Endothelial cell of umbilical vein (primary cell): ENCODE data around the gene PPP1R3E. TPM values are rescaled to one million over a fixed set of nuclear protein-coding genes. Genes with fewer than 3 reads are reported as not detected.

Source experiments
- BruUV-seq: library from RNA; stranded (reverse); fragments of 400-500 nt; replicated peaks from 2 replicates; lab custom pipeline; 2021; lab: Mats Ljungman, UMichigan
- CTCF ChIA-PET: fragments of 300-600, 350-600 bp; sonication (Branson Sonifier 250); formaldehyde crosslinking; loops from one replicate; lab custom pipeline; 2021; ENCODE audit warnings: antibody characterized with exemption, inconsistent platforms; lab: Charles Lee
- POLR2A ChIA-PET: fragments of 300-600, 350-600 bp; sonication (Branson Sonifier 250); formaldehyde crosslinking; loops from one replicate; lab custom pipeline; 2021; ENCODE audit warnings: antibody characterized with exemption, inconsistent platforms; lab: Charles Lee
- DNase-seq: peaks from one replicate; pipeline ENCODE4 v3.0.0-alpha.2; 2011; ENCODE audit warnings: low read depth, low spot score
- FAIRE-seq: peaks from 2 replicates; lab custom pipeline; 2011; peaks lifted over from hg19 to GRCh38; lab: Jason Lieb, UNC
- H2AFZ ChIP-seq: 2 replicates; pipeline ENCODE4 v1.6.0; 2012; ENCODE audit warnings: low read depth, low read length, control low read depth, inconsistent platforms
- H3K27ac ChIP-seq: 2 replicates; pipeline ENCODE4 v1.5.1; 2011; ENCODE audit warnings: low read depth, mild to moderate bottlenecking, control low read depth, low read length, moderate library complexity; ENCODE audit not compliant: insufficient read depth
- H3K27me3 ChIP-seq, 2 experiments: 2 replicates each; pipeline versions ENCODE4 v1.6.0 to v1.6.1; 2011; ENCODE audit warnings: low read length in 2 of 2, mixed read lengths in 1 of 2; ENCODE audit not compliant: control insufficient read depth in 2 of 2, insufficient read depth in 2 of 2
- H3K36me3 ChIP-seq, 2 experiments: 2 replicates in 1 of 2; 3 replicates in 1 of 2; pipeline ENCODE4 v1.5.1; 2011; ENCODE audit warnings: low read length in 2 of 2, mild to moderate bottlenecking in 1 of 2, moderate library complexity in 1 of 2; ENCODE audit not compliant: control insufficient read depth in 2 of 2, insufficient read depth in 2 of 2; ENCODE audit errors: extremely low read depth in 1 of 2
- H3K4me1 ChIP-seq: 3 replicates; pipeline ENCODE4 v1.5.1; 2011; ENCODE audit warnings: mild to moderate bottlenecking, low read length; ENCODE audit not compliant: control insufficient read depth, insufficient read depth; ENCODE audit errors: extremely low read depth
- H3K4me2 ChIP-seq: 2 replicates; pipeline ENCODE4 v1.6.1; 2011; ENCODE audit warnings: low read length, control low read depth, mixed read lengths; ENCODE audit not compliant: insufficient read depth
- H3K4me3 ChIP-seq, 3 experiments: fragments of 200-600 bp in 1 of 3; sonication (generic), shearing (Covaris generic) in 1 of 3; replicated peaks in 1 of 3; 2 replicates each; pipeline ENCODE4 v1.5.1; 2011 to 2016; ENCODE audit warnings: control low read depth in 3 of 3, low read length in 3 of 3, mild to moderate bottlenecking in 2 of 3, inconsistent platforms in 1 of 3, low read depth in 1 of 3, moderate library complexity in 1 of 3; ENCODE audit not compliant: insufficient read depth in 1 of 3
- H3K79me2 ChIP-seq: 2 replicates; pipeline ENCODE4 v1.6.0; 2012; ENCODE audit warnings: low read length, inconsistent platforms; ENCODE audit not compliant: control insufficient read depth, insufficient read depth
- H3K9ac ChIP-seq: replicated peaks from 2 replicates; pipeline ENCODE3; 2011; ENCODE audit warnings: low read length, control low read depth; ENCODE audit not compliant: insufficient read depth; ENCODE audit errors: extremely low read depth
- H3K9me1 ChIP-seq: replicated peaks from 3 replicates; pipeline ENCODE4 v1.6.0; 2011; ENCODE audit warnings: mild to moderate bottlenecking, low read length; ENCODE audit not compliant: control insufficient read depth, insufficient read depth; ENCODE audit errors: extremely low read depth
- H3K9me3 ChIP-seq: replicated peaks from 2 replicates; pipeline ENCODE4 v1.5.1; 2012; ENCODE audit warnings: low read length, inconsistent platforms; ENCODE audit not compliant: control insufficient read depth, insufficient read depth
- H4K20me1 ChIP-seq: replicated peaks from 2 replicates; pipeline ENCODE3; 2011; ENCODE audit warnings: mild to moderate bottlenecking, low read length; ENCODE audit not compliant: control insufficient read depth, insufficient read depth; ENCODE audit errors: extremely low read depth
- EZH2 ChIP-seq: IDR thresholded peaks from 2 replicates; pipeline ENCODE4 v1.6.1; 2012; ENCODE audit warnings: borderline replicate concordance, low read depth, mild to moderate bottlenecking, moderate library complexity, low read length, inconsistent platforms; ENCODE audit not compliant: severe bottlenecking
- FOS ChIP-seq: IDR thresholded peaks from 2 replicates; pipeline ENCODE4 v1.6.1; 2011; ENCODE audit warnings: mild to moderate bottlenecking, low read length, moderate library complexity, borderline replicate concordance; ENCODE audit not compliant: insufficient read depth
- GATA2 ChIP-seq: IDR thresholded peaks from 2 replicates; pipeline ENCODE4 v1.7.0; 2011; ENCODE audit warnings: low read depth, mild to moderate bottlenecking, moderate library complexity, mixed read lengths, low read length; ENCODE audit not compliant: insufficient read length, insufficient read depth
- JUN ChIP-seq: IDR thresholded peaks from 2 replicates; pipeline ENCODE4 v1.6.1; 2011; ENCODE audit warnings: borderline replicate concordance, low read depth; ENCODE audit not compliant: insufficient read length, insufficient read depth
- MYC ChIP-seq: IDR thresholded peaks from one replicate; pipeline ENCODE4 v1.6.1; 2011; ENCODE audit warnings: mild to moderate bottlenecking, low read depth, low read length
- POLR2A ChIP-seq: IDR thresholded peaks from 2 replicates; pipeline ENCODE4 v1.6.1; 2012; ENCODE audit warnings: low read depth, mild to moderate bottlenecking, control low read depth, low read length
- POLR2AphosphoS5 ChIP-seq: IDR thresholded peaks from 2 replicates; pipeline ENCODE4 v1.6.1; 2012; ENCODE audit warnings: low read depth, mild to moderate bottlenecking, control low read depth, low read length, moderate library complexity; ENCODE audit not compliant: insufficient read depth
- dilution Hi-C: fragments of 300-500 bp; cut with MboI; formaldehyde crosslinking; loops from one replicate; pipeline ENCODE4 v1.15.0; 2019; ENCODE audit warnings: low sequenced_read_pairs; ENCODE audit not compliant: extremely low pct_ligation_motif_present
- intact Hi-C: fragments of 100-400 bp; cut with micrococcal nuclease; formaldehyde crosslinking; loops from one replicate; pipeline ENCODE4 v1.10.0; 2022
- polyA plus RNA-seq, 4 experiments: library from polyadenylated mRNA; depleted of rRNA in 3 of 4; stranded (reverse) in 3 of 4; unstranded in 1 of 4; fragments of >200 nt; gene quantifications; 2 replicates each; pipeline versions ENCODE4 v1.2.1 to v1.2.3, GENCODE V29; 2011 to 2012; ENCODE audit warnings: missing spikeins in 1 of 4
- small RNA-seq: library from RNA; depleted of rRNA; stranded (forward); fragments of <200 nt; gene quantifications from one replicate; pipeline ENCODE3, GENCODE V24; 2012; ENCODE audit warnings: low replicate concordance, low read depth; ENCODE audit not compliant: insufficient read depth, insufficient read length
- total RNA-seq: library from RNA; stranded (reverse); gene quantifications from 2 replicates; pipeline ENCODE4 v1.2.3, GENCODE V29; 2021
- TF ChIP-seq, protein P1 (sequence below): IDR thresholded peaks from 2 replicates; pipeline ENCODE4 v1.6.1; 2011; ENCODE audit not compliant: insufficient read depth, insufficient read length
- TF ChIP-seq, protein P2 (sequence below), 2 donors: IDR thresholded peaks; 1 replicate in 1 of 2; 2 replicates in 1 of 2; pipeline ENCODE4 v1.5.1; 2011; ENCODE audit warnings: low read length in 2 of 2, mild to moderate bottlenecking in 2 of 2, moderate library complexity in 2 of 2, control low read depth in 1 of 2, inconsistent platforms in 1 of 2, low read depth in 1 of 2; ENCODE audit not compliant: insufficient read depth in 1 of 2; ENCODE audit errors: extremely low read depth in 1 of 2

The PPP1R3E gene
- total and polyA plus RNA-seq, 2 donors (not counting 3 experiments of a cell fraction or from before 2014, with no cell fraction given), result 4.3 to 7.4 TPM

DNA sequence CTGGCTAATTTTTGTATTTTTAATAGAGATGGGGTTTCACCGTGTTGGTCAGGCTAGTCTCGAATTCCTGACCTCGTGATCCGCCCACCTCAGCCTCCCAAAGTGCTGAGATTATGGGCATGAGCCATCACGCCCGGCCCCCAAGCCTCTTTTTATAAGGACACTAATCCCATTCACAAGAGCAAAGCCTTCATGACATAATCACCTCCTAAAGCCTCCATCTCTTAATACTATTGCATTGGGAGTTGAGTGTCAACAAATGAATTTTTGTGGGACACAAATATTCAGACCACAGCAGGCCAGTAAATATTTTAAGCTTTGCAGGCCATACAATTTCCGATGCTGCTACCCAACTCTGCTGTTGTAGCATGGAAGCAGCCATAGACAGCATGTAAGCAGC lies 54.1 kb downstream of the PPP1R3E start:
- TF ChIP-seq JUN (no peak), MYC (no peak), FOS (no peak), EZH2 (no peak), POLR2AphosphoS5 (no peak), POLR2A (no peak), GATA2 (no peak)
- TF ChIP-seq, protein P1, sequence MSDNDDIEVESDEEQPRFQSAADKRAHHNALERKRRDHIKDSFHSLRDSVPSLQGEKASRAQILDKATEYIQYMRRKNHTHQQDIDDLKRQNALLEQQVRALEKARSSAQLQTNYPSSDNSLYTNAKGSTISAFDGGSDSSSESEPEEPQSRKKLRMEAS, result no peak
- TF ChIP-seq, protein P2, sequence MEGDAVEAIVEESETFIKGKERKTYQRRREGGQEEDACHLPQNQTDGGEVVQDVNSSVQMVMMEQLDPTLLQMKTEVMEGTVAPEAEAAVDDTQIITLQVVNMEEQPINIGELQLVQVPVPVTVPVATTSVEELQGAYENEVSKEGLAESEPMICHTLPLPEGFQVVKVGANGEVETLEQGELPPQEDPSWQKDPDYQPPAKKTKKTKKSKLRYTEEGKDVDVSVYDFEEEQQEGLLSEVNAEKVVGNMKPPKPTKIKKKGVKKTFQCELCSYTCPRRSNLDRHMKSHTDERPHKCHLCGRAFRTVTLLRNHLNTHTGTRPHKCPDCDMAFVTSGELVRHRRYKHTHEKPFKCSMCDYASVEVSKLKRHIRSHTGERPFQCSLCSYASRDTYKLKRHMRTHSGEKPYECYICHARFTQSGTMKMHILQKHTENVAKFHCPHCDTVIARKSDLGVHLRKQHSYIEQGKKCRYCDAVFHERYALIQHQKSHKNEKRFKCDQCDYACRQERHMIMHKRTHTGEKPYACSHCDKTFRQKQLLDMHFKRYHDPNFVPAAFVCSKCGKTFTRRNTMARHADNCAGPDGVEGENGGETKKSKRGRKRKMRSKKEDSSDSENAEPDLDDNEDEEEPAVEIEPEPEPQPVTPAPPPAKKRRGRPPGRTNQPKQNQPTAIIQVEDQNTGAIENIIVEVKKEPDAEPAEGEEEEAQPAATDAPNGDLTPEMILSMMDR (IDR thresholded peaks at IDR 0.05; ENCODE audit: extremely low read depth in 1 of 2, insufficient read depth in 1 of 2, low read depth in 1 of 2, low read length in 2 of 2), result no peak
- dilution Hi-C loops, result no loop called here
- DNase-seq, result no peak
- H3K4me3 ChIP-seq, result no peak overlapping the region
- no peak overlapping the region for H3K27ac ChIP-seq
- H4K20me1 ChIP-seq, result no peaks in the 10 kb centered on the region
- H3K9me3 ChIP-seq, result no peaks in the 10 kb centered on the region
- peaks cover 11 to 13% of the 10 kb centered on the region in 2 experiments for H3K27me3 ChIP-seq
- no peaks in the 10 kb centered on the region for H3K79me2 ChIP-seq
- intact Hi-C loops, result no loop called here
- no peak overlapping the region for H3K4me2 ChIP-seq
- no peaks in the 10 kb centered on the region for H3K36me3 ChIP-seq
- no peak overlapping the region for H2AFZ ChIP-seq
- FAIRE-seq, result no peak
- ChIA-PET CTCF (interaction anchor here (0.8 to 1.3 kb wide), 2 partner anchors 11 to 128 kb away, joined by 3 read pairs; partner anchors contain the start of gene RNF212B), POLR2A (no interaction called here)
- H3K9me1 ChIP-seq, result no peaks in the 10 kb centered on the region
- H3K9ac ChIP-seq, result no peak overlapping the region
- BruUV-seq, result no TSS peak
- no peaks in the 10 kb centered on the region for H3K4me1 ChIP-seq

Small RNA genes lying within 50 kb of the gene (small RNA-seq; reads per million reads assigned to genes)
- gene RNU6-1046P, result not detected

Other genes starting within 250 kb of the PPP1R3E start
- gene CDH24, start 245.3 kb downstream of the PPP1R3E start, total RNA-seq, result 20.2 and 21.7 TPM in 2 replicates
- 52.9 and 63.1 TPM in 2 replicates for gene CDH24, start 245.3 kb downstream of the PPP1R3E start, polyA plus RNA-seq
- gene ACIN1, start 207.7 kb downstream of the PPP1R3E start, total RNA-seq, result 220 and 240 TPM in 2 replicates
- 136 and 146 TPM in 2 replicates for gene ACIN1, start 207.7 kb downstream of the PPP1R3E start, polyA plus RNA-seq
- 55.5 and 58.3 TPM in 2 replicates for gene C14orf119, start 207.4 kb downstream of the PPP1R3E start, total RNA-seq
- 60.5 and 78.7 TPM in 2 replicates for gene C14orf119, start 207.4 kb downstream of the PPP1R3E start, polyA plus RNA-seq
- not detected in 2 replicates for gene CIROP, start 197.9 kb downstream of the PPP1R3E start, total RNA-seq
- gene CIROP, start 197.9 kb downstream of the PPP1R3E start, polyA plus RNA-seq, result not detected in 2 replicates
- not detected in 2 replicates for gene CEBPE, start 183.6 kb downstream of the PPP1R3E start, total RNA-seq
- gene CEBPE, start 183.6 kb downstream of the PPP1R3E start, polyA plus RNA-seq, result not detected in 2 replicates
- gene SLC7A8, start 119.2 kb downstream of the PPP1R3E start, total RNA-seq, result 1.1 and 1.6 TPM in 2 replicates
- gene SLC7A8, start 119.2 kb downstream of the PPP1R3E start, polyA plus RNA-seq, result 0.76 and 0.88 TPM in 2 replicates
- not detected in 2 replicates for gene RNF212B, start 64.9 kb downstream of the PPP1R3E start, total RNA-seq
- gene RNF212B, start 64.9 kb downstream of the PPP1R3E start, polyA plus RNA-seq, result not detected in 2 replicates
- 11.3 and 11.7 TPM in 2 replicates for gene HOMEZ, start 16.7 kb downstream of the PPP1R3E start, total RNA-seq
- 16.8 and 17.7 TPM in 2 replicates for gene HOMEZ, start 16.7 kb downstream of the PPP1R3E start, polyA plus RNA-seq
- 24.3 and 26.2 TPM in 2 replicates for gene BCL2L2, start 4.0 kb upstream of the PPP1R3E start, total RNA-seq
- gene BCL2L2, start 4.0 kb upstream of the PPP1R3E start, polyA plus RNA-seq, result 14.7 and 19.9 TPM in 2 replicates
- gene PABPN1, start 18.6 kb upstream of the PPP1R3E start, total RNA-seq, result 218 and 231 TPM in 2 replicates
- 227 and 231 TPM in 2 replicates for gene PABPN1, start 18.6 kb upstream of the PPP1R3E start, polyA plus RNA-seq
- 1.8 and 4.6 TPM in 2 replicates for gene SLC22A17, start 50.0 kb upstream of the PPP1R3E start, total RNA-seq
- 2.9 and 4.2 TPM in 2 replicates for gene SLC22A17, start 50.0 kb upstream of the PPP1R3E start, polyA plus RNA-seq
- gene EFS, start 62.3 kb upstream of the PPP1R3E start, total RNA-seq, result 0.13 TPM in 1 of 2 replicates, not detected in the other
- 0.02 and 0.03 TPM in 2 replicates for gene EFS, start 62.3 kb upstream of the PPP1R3E start, polyA plus RNA-seq
- gene IL25, start 70.0 kb upstream of the PPP1R3E start, total RNA-seq, result not detected in 2 replicates
- gene IL25, start 70.0 kb upstream of the PPP1R3E start, polyA plus RNA-seq, result not detected in 2 replicates
- not detected in 2 replicates for gene CMTM5, start 74.2 kb upstream of the PPP1R3E start, total RNA-seq
- gene CMTM5, start 74.2 kb upstream of the PPP1R3E start, polyA plus RNA-seq, result not detected in 2 replicates
- not detected in 2 replicates for gene MYH6, start 105.4 kb upstream of the PPP1R3E start, total RNA-seq
- gene MYH6, start 105.4 kb upstream of the PPP1R3E start, polyA plus RNA-seq, result not detected in 2 replicates
- not detected in 2 replicates for gene MYH7, start 132.8 kb upstream of the PPP1R3E start, total RNA-seq
- not detected in 2 replicates for gene MYH7, start 132.8 kb upstream of the PPP1R3E start, polyA plus RNA-seq
- 36.3 and 36.5 TPM in 2 replicates for gene NGDN, start 166.8 kb upstream of the PPP1R3E start, total RNA-seq
- gene NGDN, start 166.8 kb upstream of the PPP1R3E start, polyA plus RNA-seq, result 22.1 and 25.6 TPM in 2 replicates
- 2.0 and 2.3 TPM in 2 replicates for gene ZFHX2, start 248.9 kb upstream of the PPP1R3E start, total RNA-seq
- gene ZFHX2, start 248.9 kb upstream of the PPP1R3E start, polyA plus RNA-seq, result 0.21 and 0.25 TPM in 2 replicates